Mesendoderm (in vitro differentiated cells): ENCODE measurements around the gene FCER1G.

ENCODE experiments used
- DNase-seq: peaks from one replicate; pipeline ENCODE4 v3.0.0; 2013
- H2AK5ac ChIP-seq: 2 replicates; pipeline ENCODE4 v1.6.1; 2013; ENCODE audit warnings: low read length, inconsistent platforms
- H2BK120ac ChIP-seq: 2 replicates; pipeline ENCODE4 v1.6.1; 2013; ENCODE audit warnings: low read depth, mild to moderate bottlenecking, low read length, moderate library complexity, mixed read lengths
- H2BK15ac ChIP-seq: replicated peaks from 2 replicates; pipeline ENCODE4 v1.6.1; 2013; ENCODE audit warnings: low read depth, mild to moderate bottlenecking, moderate library complexity
- H2BK5ac ChIP-seq: 2 replicates; pipeline ENCODE4 v1.6.1; 2013; ENCODE audit warnings: low read length, inconsistent platforms
- H3K18ac ChIP-seq: 2 replicates; pipeline ENCODE4 v1.6.1; 2013; ENCODE audit warnings: mild to moderate bottlenecking, low read length, mixed read lengths
- H3K23ac ChIP-seq: one replicate; pipeline ENCODE4 v1.6.1; 2013; ENCODE audit warnings: low read length
- H3K27ac ChIP-seq: 2 replicates; pipeline ENCODE4 v1.5.1; 2013; ENCODE audit warnings: low read depth, mild to moderate bottlenecking, inconsistent platforms, low read length, moderate library complexity
- H3K27me3 ChIP-seq: 2 replicates; pipeline ENCODE4 v1.6.1; 2013; ENCODE audit warnings: low read length, control low read depth, mild to moderate bottlenecking, inconsistent platforms; ENCODE audit not compliant: insufficient read depth, poor library complexity
- H3K36me3 ChIP-seq: 2 replicates; pipeline ENCODE4 v1.6.1; 2013; ENCODE audit warnings: low read length, inconsistent platforms; ENCODE audit not compliant: control insufficient read depth, insufficient read depth
- H3K4ac ChIP-seq: one replicate; pipeline ENCODE4 v1.6.1; 2013; ENCODE audit warnings: low read depth, mild to moderate bottlenecking, low read length, moderate library complexity
- H3K4me1 ChIP-seq: 2 replicates; pipeline ENCODE4 v1.6.1; 2013; ENCODE audit warnings: low read depth, low read length, inconsistent platforms; ENCODE audit not compliant: control insufficient read depth
- H3K4me2 ChIP-seq: 2 replicates; pipeline ENCODE4 v1.6.1; 2013; ENCODE audit warnings: low read length
- H3K4me3 ChIP-seq: 2 replicates; pipeline ENCODE4 v1.5.1; 2013; ENCODE audit warnings: mild to moderate bottlenecking, low read length
- H3K56ac ChIP-seq: one replicate; pipeline ENCODE4 v1.6.1; 2013; ENCODE audit warnings: low read length
- H3K79me1 ChIP-seq: 2 replicates; pipeline ENCODE4 v1.6.1; 2013; ENCODE audit warnings: low read length, inconsistent platforms
- H3K79me2 ChIP-seq: 2 replicates; pipeline ENCODE4 v1.6.1; 2013; ENCODE audit warnings: mild to moderate bottlenecking, low read length; ENCODE audit not compliant: control insufficient read depth, insufficient read depth
- H3K9ac ChIP-seq: 2 replicates; pipeline ENCODE4 v1.6.1; 2013; ENCODE audit warnings: low read length, inconsistent platforms
- H4K5ac ChIP-seq: one replicate; pipeline ENCODE4 v1.6.1; 2013; ENCODE audit warnings: low read length
- H4K8ac ChIP-seq: one replicate; pipeline ENCODE4 v1.6.1; 2013; ENCODE audit warnings: low read depth, mild to moderate bottlenecking, control low read depth, low read length, moderate library complexity
- WGBS: extraction: QIAGEN DNeasy Blood & Tissue Kit; methylation state at CpG from one replicate; pipeline ENCODE4 v1.1.7; 2013; ENCODE audit warnings: low lambda C conversion rate, missing lambda C conversion rate; ENCODE audit not compliant: insufficient coverage; ENCODE audit errors: extremely low coverage; 5-methylcytosine and 5-hydroxymethylcytosine counted together

FCER1G gene

GRCh38 chr1:161217831-161218230 is 2.7 kb downstream of the FCER1G start:
- no peak for DNase-seq
- Histone ChIP-seq H4K8ac (no peak overlapping the region), H4K5ac (no peak overlapping the region), H3K4me2 (no peak overlapping the region), H3K27ac (no peak overlapping the region), H3K79me2 (no peaks in the 10 kb centered on the region), H3K56ac (no peak overlapping the region), H3K4me1 (no peaks in the 10 kb centered on the region), H3K9ac (no peak overlapping the region), H3K36me3 (peaks cover 7% of the 10 kb centered on the region), H3K18ac (no peak overlapping the region), H3K79me1 (no peaks in the 10 kb centered on the region), H3K27me3 (no peaks in the 10 kb centered on the region), H2AK5ac (no peak overlapping the region), H3K4ac (no peak overlapping the region), H3K23ac (no peak overlapping the region), H2BK5ac (no peak overlapping the region), H2BK120ac (no peak overlapping the region), H3K4me3 (no peak overlapping the region), H2BK15ac (no peak overlapping the region)
- no CpG with 5 or more reads among the region's 6 CpGs for WGBS

- peaks cover 3% of the 10 kb centered on the region for H3K36me3 ChIP-seq
- H4K8ac ChIP-seq = no peak overlapping the region
- no CpG with 5 or more reads among the region's 8 CpGs for WGBS
- no peak for DNase-seq
- no peak overlapping the region for H3K9ac ChIP-seq
- H3K4me2 ChIP-seq = no peak overlapping the region
- no peaks in the 10 kb centered on the region for H3K4me1 ChIP-seq
- H3K23ac ChIP-seq = no peak overlapping the region
- H3K4ac ChIP-seq = no peak overlapping the region
- H2AK5ac ChIP-seq = no peak overlapping the region
- no peak overlapping the region for H2BK5ac ChIP-seq
- no peak overlapping the region for H3K4me3 ChIP-seq
- no peak overlapping the region for H2BK15ac ChIP-seq
- no peak overlapping the region for H3K27ac ChIP-seq
- no peak overlapping the region for H4K5ac ChIP-seq
- H3K18ac ChIP-seq = no peak overlapping the region
- no peak overlapping the region for H2BK120ac ChIP-seq
- H3K27me3 ChIP-seq = no peaks in the 10 kb centered on the region
- H3K56ac ChIP-seq = no peak overlapping the region
- H3K79me2 ChIP-seq = no peaks in the 10 kb centered on the region
- no peaks in the 10 kb centered on the region for H3K79me1 ChIP-seq
Observed at GRCh38 chr1:161218301-161219077, 3.4 kb downstream of the FCER1G start.

- no peak overlapping the region for H3K18ac ChIP-seq
- no peak overlapping the region for H3K4ac ChIP-seq
- H3K4me1 ChIP-seq = peaks cover 3% of the 10 kb centered on the region
- no peak overlapping the region for H3K23ac ChIP-seq
- H2BK120ac ChIP-seq = no peak overlapping the region
- no peak overlapping the region for H2BK5ac ChIP-seq
- no peak for DNase-seq
- H3K36me3 ChIP-seq = no peaks in the 10 kb centered on the region
- H3K4me2 ChIP-seq = no peak overlapping the region
- H3K9ac ChIP-seq = no peak overlapping the region
- no peaks in the 10 kb centered on the region for H3K79me2 ChIP-seq
- no peak overlapping the region for H3K27ac ChIP-seq
- H3K27me3 ChIP-seq = no peaks in the 10 kb centered on the region
- no peak overlapping the region for H2BK15ac ChIP-seq
- H4K8ac ChIP-seq = no peak overlapping the region
- no peaks in the 10 kb centered on the region for H3K79me1 ChIP-seq
- no peak overlapping the region for H4K5ac ChIP-seq
- no CpG with 5 or more reads among the region's 5 CpGs for WGBS
- no peak overlapping the region for H2AK5ac ChIP-seq
- no peak overlapping the region for H3K56ac ChIP-seq
- no peak overlapping the region for H3K4me3 ChIP-seq
Observed at GRCh38 chr1:161219078-161219892, 4.2 kb downstream of the FCER1G start.

GRCh38 chr1:161220002-161220401 is 4.9 kb downstream of the FCER1G start:
- no peaks in the 10 kb centered on the region for H3K79me1 ChIP-seq
- no peaks in the 10 kb centered on the region for H3K79me2 ChIP-seq
- no peaks in the 10 kb centered on the region for H3K27me3 ChIP-seq
- H2BK120ac ChIP-seq = no peak overlapping the region
- no peak overlapping the region for H2BK5ac ChIP-seq
- no peak overlapping the region for H4K5ac ChIP-seq
- no peak overlapping the region for H2BK15ac ChIP-seq
- no peak overlapping the region for H3K18ac ChIP-seq
- H4K8ac ChIP-seq = no peak overlapping the region
- WGBS = no CpG with 5 or more reads among the region's 5 CpGs
- no peak overlapping the region for H3K4me2 ChIP-seq
- H3K36me3 ChIP-seq = no peaks in the 10 kb centered on the region
- H3K56ac ChIP-seq = no peak overlapping the region
- H3K4ac ChIP-seq = no peak overlapping the region
- no peak overlapping the region for H3K4me3 ChIP-seq
- no peak for DNase-seq
- H3K4me1 ChIP-seq = peaks cover 3% of the 10 kb centered on the region
- H3K23ac ChIP-seq = no peak overlapping the region
- no peak overlapping the region for H2AK5ac ChIP-seq
- no peak overlapping the region for H3K27ac ChIP-seq
- no peak overlapping the region for H3K9ac ChIP-seq

GRCh38 chr1:161222175-161223019 is 7.3 kb downstream of the FCER1G start:
- Histone ChIP-seq H3K27ac (no peak overlapping the region), H2AK5ac (no peak overlapping the region), H4K8ac (no peak overlapping the region)

More at GRCh38 chr1:161222175-161223019, 7.3 kb downstream of the FCER1G start:
- no peak overlapping the region for H3K56ac ChIP-seq
- H3K79me2 ChIP-seq = no peaks in the 10 kb centered on the region
- no CpG with 5 or more reads among the region's 6 CpGs for WGBS
- H3K36me3 ChIP-seq = no peaks in the 10 kb centered on the region
- no peak overlapping the region for H3K18ac ChIP-seq
- no peaks in the 10 kb centered on the region for H3K79me1 ChIP-seq
- no peak overlapping the region for H2BK15ac ChIP-seq
- H3K27me3 ChIP-seq = no peaks in the 10 kb centered on the region
- H3K4me2 ChIP-seq = no peak overlapping the region
- no peak overlapping the region for H3K4me3 ChIP-seq
- peaks cover 3% of the 10 kb centered on the region for H3K4me1 ChIP-seq
- H3K23ac ChIP-seq = no peak overlapping the region
- DNase-seq = no peak
- no peak overlapping the region for H4K5ac ChIP-seq
- no peak overlapping the region for H3K4ac ChIP-seq
- H2BK5ac ChIP-seq = no peak overlapping the region
- no peak overlapping the region for H3K9ac ChIP-seq
- H2BK120ac ChIP-seq = no peak overlapping the region
